HEK293 (cell line): ENCODE results near the gene SQOR.

Source experiments
- CTCF ChIA-PET: fragments of 350-600 bp; formaldehyde crosslinking; extraction: SDS; loops from one replicate; lab custom pipeline; 2021; ENCODE audit warnings: antibody characterized with exemption; lab: Yijun Ruan, JAX
- POLR2A ChIA-PET: fragments of 300-600 bp; formaldehyde crosslinking; extraction: SDS; loops from one replicate; lab custom pipeline; 2020; ENCODE audit warnings: antibody characterized with exemption, inconsistent platforms; lab: Yijun Ruan, JAX
- H3K27ac ChIP-seq: fragments of 200-500 bp; sonication (Bioruptor generic); 2 replicates; pipeline ENCODE4 v1.5.1; 2014; ENCODE audit warnings: low read depth, low read length, control low read depth, inconsistent platforms; ENCODE audit errors: extremely low read depth
- H3K36me3 ChIP-seq, 2 experiments: fragments of 200-500 bp in 1 of 2; sonication (Bioruptor generic) in 1 of 2; 1 replicate in 1 of 2; 2 replicates in 1 of 2; pipeline ENCODE4 v1.5.1; 2014 to 2017; ENCODE audit warnings: inconsistent platforms in 2 of 2, low read length in 2 of 2; ENCODE audit not compliant: control insufficient read depth in 2 of 2, insufficient read depth in 1 of 2
- H3K4me1 ChIP-seq: fragments of 200-500 bp; sonication (Bioruptor generic); 2 replicates; pipeline ENCODE4 v1.5.1; 2014; ENCODE audit warnings: mild to moderate bottlenecking, low read length, inconsistent platforms; ENCODE audit not compliant: control insufficient read depth, insufficient read depth
- H3K4me3 ChIP-seq: 2 replicates; pipeline ENCODE4 v1.5.1; 2011; ENCODE audit warnings: low read depth, mild to moderate bottlenecking, control low read depth, low read length, moderate library complexity
- H3K9me3 ChIP-seq: fragments of 200-500 bp; sonication (Bioruptor generic); 2 replicates; pipeline ENCODE4 v1.5.1; 2014; ENCODE audit warnings: low read depth, low read length, inconsistent platforms; ENCODE audit not compliant: control insufficient read depth, insufficient read depth
- ELK4 ChIP-seq: IDR thresholded peaks from 2 replicates; pipeline ENCODE4 v1.6.1; 2011; ENCODE audit warnings: mild to moderate bottlenecking, low read depth, low read length, borderline replicate concordance
- GLIS1 ChIP-seq: fragments of 450-650 bp; formaldehyde crosslinking; IDR thresholded peaks from 2 replicates; pipeline ENCODE4 v1.5.1; 2016; ENCODE audit warnings: missing biosample characterization, missing genetic modification characterization
- KLF8 ChIP-seq: fragments of 450-650 bp; formaldehyde crosslinking; IDR thresholded peaks from 2 replicates; pipeline ENCODE4 v1.5.1; 2016; ENCODE audit warnings: missing biosample characterization, missing genetic modification characterization
- PRDM1 ChIP-seq: fragments of 450-650 bp; formaldehyde crosslinking; IDR thresholded peaks from 2 replicates; pipeline ENCODE4; 2016; ENCODE audit warnings: missing biosample characterization, missing genetic modification characterization
- REPIN1 ChIP-seq: fragments of 450-650 bp; formaldehyde crosslinking; IDR thresholded peaks from 2 replicates; pipeline ENCODE4 v1.5.1; 2017; ENCODE audit warnings: missing biosample characterization, missing genetic modification characterization, low read depth
- SCRT1 ChIP-seq: fragments of 450-650 bp; formaldehyde crosslinking; IDR thresholded peaks from 2 replicates; pipeline ENCODE4 v1.5.1; 2016; ENCODE audit warnings: missing biosample characterization, missing genetic modification characterization, borderline replicate concordance
- SETDB1 ChIP-seq: IDR thresholded peaks from one replicate; pipeline ENCODE4 v1.6.1; 2017; ENCODE audit warnings: mild to moderate bottlenecking, low read length, moderate library complexity, mixed read lengths; ENCODE audit not compliant: insufficient read length
- ZNF148 ChIP-seq: fragments of 450-650 bp; formaldehyde crosslinking; IDR thresholded peaks from 2 replicates; pipeline ENCODE4 v1.5.0; 2017; ENCODE audit warnings: missing biosample characterization, missing genetic modification characterization, borderline replicate concordance
- ZNF169 ChIP-seq: fragments of 450-650 bp; formaldehyde crosslinking; IDR thresholded peaks from 2 replicates; pipeline ENCODE4 v1.5.1; 2016; ENCODE audit warnings: missing biosample characterization, missing genetic modification characterization
- ZNF19 ChIP-seq: fragments of 450-650 bp; formaldehyde crosslinking; IDR thresholded peaks from 2 replicates; pipeline ENCODE4; 2016; ENCODE audit warnings: missing biosample characterization, missing genetic modification characterization, low read depth
- ZNF2 ChIP-seq: fragments of 450-650 bp; formaldehyde crosslinking; IDR thresholded peaks from 2 replicates; pipeline ENCODE4 v1.5.1; 2016; ENCODE audit warnings: missing biosample characterization, missing genetic modification characterization
- ZNF23 ChIP-seq: fragments of 450-650 bp; formaldehyde crosslinking; IDR thresholded peaks from 2 replicates; pipeline ENCODE4 v1.5.1; 2016; ENCODE audit warnings: missing biosample characterization, missing genetic modification characterization, borderline replicate concordance
- ZNF274 ChIP-seq, 2 experiments: fragments of 200-500 bp in 1 of 2; fragments of 450-650 bp in 1 of 2; sonication (Bioruptor generic) in 1 of 2; formaldehyde crosslinking in 1 of 2; IDR thresholded peaks; 2 replicates each; pipeline versions ENCODE4 v1.5.1 to v1.6.1; 2014 to 2016; ENCODE audit warnings: borderline replicate concordance in 1 of 2, inconsistent platforms in 1 of 2, low read length in 1 of 2, missing biosample characterization in 1 of 2, missing genetic modification characterization in 1 of 2
- ZNF311 ChIP-seq: fragments of 450-650 bp; formaldehyde crosslinking; IDR thresholded peaks from 2 replicates; pipeline ENCODE4 v1.5.1; 2017; ENCODE audit warnings: missing biosample characterization, missing genetic modification characterization, borderline replicate concordance
- ZNF366 ChIP-seq: fragments of 450-650 bp; formaldehyde crosslinking; conservative IDR thresholded peaks from 2 replicates; pipeline ENCODE4 v1.5.1; 2016; ENCODE audit warnings: missing biosample characterization, missing genetic modification characterization
- ZNF426 ChIP-seq: fragments of 450-650 bp; formaldehyde crosslinking; IDR thresholded peaks from 2 replicates; pipeline ENCODE4 v1.5.1; 2017; ENCODE audit warnings: missing biosample characterization, missing genetic modification characterization, mild to moderate bottlenecking, inconsistent platforms, moderate library complexity
- ZNF529 ChIP-seq: fragments of 450-650 bp; formaldehyde crosslinking; IDR thresholded peaks from 2 replicates; pipeline ENCODE4 v1.5.1; 2017; ENCODE audit warnings: missing genetic modification characterization, missing biosample characterization; ENCODE audit not compliant: insufficient replicate concordance
- ZNF555 ChIP-seq: fragments of 450-650 bp; formaldehyde crosslinking; conservative IDR thresholded peaks from 2 replicates; pipeline ENCODE4 v1.5.1; 2017; ENCODE audit warnings: missing biosample characterization, mild to moderate bottlenecking, missing genetic modification characterization, inconsistent platforms
- ZNF561 ChIP-seq: fragments of 450-650 bp; IDR thresholded peaks from 2 replicates; pipeline ENCODE4 v1.5.1; 2018; ENCODE audit warnings: missing biosample characterization, missing genetic modification characterization, borderline replicate concordance
- ZNF580 ChIP-seq: fragments of 450-650 bp; formaldehyde crosslinking; IDR thresholded peaks from 2 replicates; pipeline ENCODE4 v1.5.1; 2016; ENCODE audit warnings: missing biosample characterization, missing genetic modification characterization
- ZNF610 ChIP-seq: fragments of 450-650 bp; formaldehyde crosslinking; IDR thresholded peaks from 2 replicates; pipeline ENCODE4 v1.5.1; 2016; ENCODE audit warnings: missing biosample characterization, missing genetic modification characterization, borderline replicate concordance
- ZNF623 ChIP-seq: fragments of 450-650 bp; formaldehyde crosslinking; IDR thresholded peaks from 2 replicates; pipeline ENCODE4 v1.5.1; 2016; ENCODE audit warnings: missing biosample characterization, missing genetic modification characterization
- ZNF654 ChIP-seq: fragments of 450-650 bp; formaldehyde crosslinking; IDR thresholded peaks from 2 replicates; pipeline ENCODE4 v1.5.1; 2016; ENCODE audit warnings: low read depth, missing biosample characterization, missing genetic modification characterization

Gene SQOR

GRCh38 chr15:45657254-45657653 is 22.4 kb downstream of the SQOR start:
- POLR2A ChIA-PET, result no interaction called here
- H3K4me3 ChIP-seq, result no peak overlapping the region
- no peaks in the 10 kb centered on the region for H3K36me3 ChIP-seq
- H3K9me3 ChIP-seq, result no peaks in the 10 kb centered on the region
- TF ChIP-seq ZNF529 (no peak), ZNF654 (tag by site-specific recombination) (no peak), ZNF623 (tag by site-specific recombination) (no peak), ZNF561 (tag by site-specific recombination) (no peak), PRDM1 (tag by site-specific recombination) (no peak), ZNF580 (tag by site-specific recombination) (no peak)
- TF ChIP-seq, all 188 proteins: peak for 0
- CTCF ChIA-PET, result no interaction called here
- Histone ChIP-seq H3K27ac (no peak overlapping the region), H3K4me1 (no peaks in the 10 kb centered on the region)

DNA sequence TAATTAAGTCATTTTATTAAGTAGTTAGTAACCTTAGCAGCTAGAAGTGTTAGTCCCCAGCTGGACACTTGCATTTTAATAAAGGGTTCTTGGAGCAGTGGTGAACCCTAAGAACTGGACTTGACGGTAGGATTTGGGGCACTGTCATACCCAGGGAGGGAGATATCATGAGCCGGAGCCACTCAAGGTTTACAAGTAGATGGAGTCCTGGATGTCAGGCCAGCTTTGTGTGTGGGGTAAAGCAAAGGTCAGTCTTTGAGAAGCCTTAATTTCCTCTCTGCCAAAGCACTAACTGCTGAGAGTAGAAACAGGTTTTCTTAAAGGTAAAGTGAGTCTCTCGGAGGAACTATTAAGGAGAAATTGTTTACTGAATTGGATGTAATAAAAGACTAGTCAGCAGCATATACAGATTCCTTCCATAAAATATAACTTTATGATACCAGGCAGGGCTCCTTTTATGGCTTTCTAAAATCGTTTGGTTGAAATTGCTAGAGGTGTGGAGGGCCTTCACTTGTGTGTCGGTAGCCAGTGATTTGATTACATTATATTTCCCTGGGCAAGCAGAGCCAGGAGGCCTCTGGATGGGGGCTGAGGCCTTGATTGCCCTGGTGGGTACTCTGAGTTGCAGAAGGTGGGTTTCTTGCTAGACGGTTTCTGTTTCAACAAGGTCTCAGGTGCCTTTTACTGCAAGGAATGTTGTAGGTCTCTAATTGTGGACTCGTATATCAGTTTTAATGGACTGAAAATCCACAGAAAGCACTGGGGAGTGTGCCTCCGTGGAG is 23.1 kb downstream of the SQOR start:
- H3K27ac ChIP-seq, result no peak overlapping the region
- no peaks in the 10 kb centered on the region for H3K9me3 ChIP-seq
- H3K4me3 ChIP-seq, result no peak overlapping the region
- H3K36me3 ChIP-seq, result no peaks in the 10 kb centered on the region
- H3K4me1 ChIP-seq, result no peaks in the 10 kb centered on the region
- CTCF ChIA-PET, result no interaction called here
- TF ChIP-seq ZNF366 (tag by site-specific recombination), result no peak
- TF ChIP-seq SCRT1 (tag by site-specific recombination), result no peak
- TF ChIP-seq ZNF274 (IDR thresholded peaks at IDR 0.05; ENCODE audit: low read length), result no peak
- no peak for TF ChIP-seq ZNF274 (tag by site-specific recombination; IDR thresholded peaks at IDR 0.05; ENCODE audit: borderline replicate concordance)
- no peak for TF ChIP-seq SETDB1
- no peak for TF ChIP-seq ZNF555
- no peak for TF ChIP-seq ZNF148 (tag by site-specific recombination)
- TF ChIP-seq ZNF169 (tag by site-specific recombination), result no peak
- no peak for TF ChIP-seq ZNF610
- no peak for TF ChIP-seq GLIS1 (tag by site-specific recombination)
- TF ChIP-seq ZNF2, result no peak
- no peak for TF ChIP-seq ZNF19 (tag by site-specific recombination)
- TF ChIP-seq ZNF426 (tag by site-specific recombination), result no peak
- TF ChIP-seq ZNF23, result no peak
- TF ChIP-seq ZNF311 (tag by site-specific recombination), result no peak
- TF ChIP-seq REPIN1, result no peak
- no peak for TF ChIP-seq KLF8 (tag by site-specific recombination)
- TF ChIP-seq ELK4, result no peak
- POLR2A ChIA-PET, result no interaction called here
